SK-N-SH treated with all-trans-retinoic acid at 6 μM for 48 hours (cell line): ENCODE results near the gene NAA38.
A peak's percentile ranks its signal among the peaks of the same experiment; 100 is the strongest.

Experiments used
- ATAC-seq: fragments of 200-7000 bp; cut with Tn5 transposase; 3 replicates; pipeline ENCODE4 v1.9.1; 2020; ENCODE audit warnings: mild to moderate bottlenecking, moderate library complexity
- BACH2 ChIP-seq: fragments of 250-450 bp; sonication (Bioruptor Pico); IDR thresholded peaks from 2 replicates; pipeline ENCODE4 v1.9.0; 2021; ENCODE audit warnings: mild to moderate bottlenecking, borderline replicate concordance
- CSRNP3 ChIP-seq: fragments of 250-450 bp; sonication (Bioruptor Pico); IDR thresholded peaks from 2 replicates; pipeline ENCODE4 v1.5.1; 2021; ENCODE audit warnings: mild to moderate bottlenecking, moderate library complexity
- ESRRG ChIP-seq: fragments of 250-450 bp; sonication (Bioruptor Pico); IDR thresholded peaks from 2 replicates; pipeline ENCODE4 v1.6.1; 2021; ENCODE audit warnings: mild to moderate bottlenecking
- GLIS3 ChIP-seq: fragments of 250-450 bp; sonication (Bioruptor Pico); IDR thresholded peaks from 2 replicates; pipeline ENCODE4 v1.5.0; 2020; ENCODE audit warnings: mild to moderate bottlenecking, moderate library complexity
- ISL1 ChIP-seq: fragments of 250-450 bp; sonication (Bioruptor Pico); IDR thresholded peaks from 2 replicates; pipeline ENCODE4 v2.1.2; 2022; ENCODE audit warnings: mild to moderate bottlenecking, moderate library complexity
- OSR1 ChIP-seq: fragments of 250-450 bp; sonication (Bioruptor Pico); IDR thresholded peaks from 2 replicates; pipeline ENCODE4 v1.8.0; 2022; ENCODE audit warnings: moderate library complexity, mild to moderate bottlenecking, inconsistent platforms
- PATZ1 ChIP-seq: fragments of 250-450 bp; sonication (Bioruptor Pico); IDR thresholded peaks from 2 replicates; pipeline ENCODE4 v1.8.0; 2020; ENCODE audit warnings: mild to moderate bottlenecking, moderate library complexity, borderline replicate concordance
- POU6F1 ChIP-seq: fragments of 250-450 bp; sonication (Bioruptor Pico); IDR thresholded peaks from 2 replicates; pipeline ENCODE4 v1.8.0; 2021; ENCODE audit warnings: low read depth, mild to moderate bottlenecking, moderate library complexity, borderline replicate concordance
- PPARA ChIP-seq: fragments of 250-450 bp; sonication (Bioruptor Pico); IDR thresholded peaks from 2 replicates; pipeline ENCODE4 v1.5.0; 2020; ENCODE audit warnings: mild to moderate bottlenecking, borderline replicate concordance
- SNAI2 ChIP-seq: fragments of 250-450 bp; sonication (Bioruptor Pico); IDR thresholded peaks from 2 replicates; pipeline ENCODE4 v1.5.0; 2020; ENCODE audit warnings: mild to moderate bottlenecking, moderate library complexity
- TOX ChIP-seq: fragments of 250-450 bp; sonication (Bioruptor Pico); IDR thresholded peaks from 2 replicates; pipeline ENCODE4 v1.8.0; 2021; ENCODE audit warnings: mild to moderate bottlenecking, moderate library complexity, borderline replicate concordance
- ZC3H10 ChIP-seq: fragments of 250-450 bp; sonication (Bioruptor Pico); IDR thresholded peaks from 2 replicates; pipeline ENCODE4 v1.5.1; 2021; ENCODE audit warnings: mild to moderate bottlenecking, moderate library complexity
- ZFP3 ChIP-seq: fragments of 250-450 bp; sonication (Bioruptor Pico); IDR thresholded peaks from 2 replicates; pipeline ENCODE4 v1.5.0; 2020; ENCODE audit warnings: mild to moderate bottlenecking, moderate library complexity
- ZNF70 ChIP-seq: fragments of 450-650 bp; formaldehyde crosslinking; IDR thresholded peaks from 2 replicates; pipeline ENCODE4 v1.5.0; 2020; ENCODE audit warnings: mild to moderate bottlenecking, moderate library complexity
- ZNF8 ChIP-seq: fragments of 450-650 bp; formaldehyde crosslinking; IDR thresholded peaks from 2 replicates; pipeline ENCODE4 v1.5.0; 2020; ENCODE audit warnings: mild to moderate bottlenecking, moderate library complexity

Gene NAA38

DNA sequence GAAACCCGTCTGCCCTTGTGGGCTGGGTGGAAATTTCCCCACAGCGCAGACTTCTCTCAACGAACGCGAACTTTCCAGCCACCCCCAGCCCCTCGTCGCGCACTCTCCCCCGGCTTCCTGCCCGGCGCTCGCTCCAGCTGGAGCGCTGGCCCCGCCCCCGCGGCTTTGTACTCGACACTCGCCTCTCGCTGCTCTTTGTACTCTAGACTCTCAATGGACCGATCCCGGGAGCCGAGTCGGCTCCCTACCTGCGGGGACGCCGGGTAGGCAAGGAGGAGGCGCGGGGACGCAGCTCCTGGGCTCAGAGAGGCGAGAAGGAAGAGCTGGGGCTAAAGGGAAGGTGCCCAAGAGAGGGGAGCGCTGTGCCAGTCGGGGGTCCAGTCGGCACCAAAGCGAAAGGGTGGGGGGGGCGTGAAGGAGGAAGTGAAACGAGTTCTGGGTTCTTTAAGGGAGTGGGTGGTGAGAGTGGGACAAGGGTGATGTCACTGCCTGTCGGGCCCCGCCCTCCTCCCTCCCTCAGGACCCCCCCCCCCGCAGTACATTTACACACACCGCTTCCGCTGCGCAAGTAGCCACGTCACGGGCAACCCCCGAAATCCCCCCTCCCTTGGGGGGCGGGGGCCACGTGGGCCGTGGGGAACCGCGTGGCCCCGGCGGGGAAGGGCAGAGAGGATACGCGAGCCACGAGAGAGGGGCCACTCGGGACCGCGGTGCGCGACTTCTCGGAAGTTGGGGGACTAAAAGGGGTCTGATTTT lies 13.6 kb downstream of the NAA38 start:
- TF ChIP-seq PATZ1 (CRISPR knock-in tag), result peak; percentile 57; the same call in 1 of the 2 replicates
- TF ChIP-seq PPARA (CRISPR knock-in tag), result no peak
- peak; percentile 41 for ATAC-seq

GRCh38 chr17:7843257-7843535 lies 14.2 kb downstream of the NAA38 start:
- ATAC-seq, result no peak
- no peak for TF ChIP-seq ZC3H10 (CRISPR knock-in tag)
- TF ChIP-seq GLIS3 (CRISPR knock-in tag), result no peak
- TF ChIP-seq ISL1 (CRISPR knock-in tag), result no peak
- no peak for TF ChIP-seq SNAI2 (CRISPR knock-in tag)
- TF ChIP-seq CSRNP3 (CRISPR knock-in tag), result no peak
- TF ChIP-seq BACH2 (CRISPR knock-in tag), result no peak
- TF ChIP-seq OSR1 (CRISPR knock-in tag), result no peak
- TF ChIP-seq ZNF70 (CRISPR knock-in tag), result no peak

GRCh38 chr17:7842380-7843256 lies 14.7 kb downstream of the NAA38 start:
- ATAC-seq, result peak; percentile 12
- TF ChIP-seq POU6F1 (CRISPR knock-in tag), result no peak
- no peak for TF ChIP-seq ZNF8 (CRISPR knock-in tag)
- 0 out of 2 replicates have a peak, but pooled peaks have one; percentile 42 for TF ChIP-seq SNAI2 (CRISPR knock-in tag)
- TF ChIP-seq PATZ1 (CRISPR knock-in tag), result no peak; the same call in 1 of the 2 replicates
- TF ChIP-seq ESRRG (CRISPR knock-in tag), result no peak
- no peak for TF ChIP-seq ZFP3 (CRISPR knock-in tag)
- TF ChIP-seq TOX, result no peak
- TF ChIP-seq ZC3H10 (CRISPR knock-in tag), result no peak

DNA sequence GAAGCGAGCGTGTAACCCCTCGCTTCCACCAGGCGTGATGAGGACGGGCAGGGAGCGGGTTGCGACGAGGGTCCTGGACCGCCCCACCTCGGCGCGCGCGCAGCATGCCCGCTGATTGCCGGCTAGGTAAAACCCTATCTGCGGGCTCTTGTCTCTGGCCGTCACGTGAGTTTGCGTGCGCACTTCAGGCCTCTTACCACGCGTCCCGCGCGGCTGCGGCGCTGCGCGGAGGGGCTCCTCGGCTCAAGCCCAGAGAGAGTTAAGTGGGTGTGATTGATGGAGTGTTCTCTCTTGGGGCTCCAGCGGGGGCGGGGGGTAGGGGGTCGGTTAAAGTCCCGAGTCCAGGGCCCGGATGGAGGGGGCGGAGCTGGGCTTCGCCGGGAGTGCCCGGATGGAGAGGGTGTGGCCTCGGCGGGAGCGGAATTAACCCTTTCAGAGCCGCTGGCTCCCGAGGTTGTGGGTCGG lies 15.4 kb downstream of the NAA38 start:
- peak; percentile 43 for ATAC-seq
- TF ChIP-seq PATZ1 (CRISPR knock-in tag) (peak; percentile 34; the same call in 1 of the 2 replicates), ISL1 (CRISPR knock-in tag) (no peak)
